ENCODE measurements around the gene CDK2.

GRCh38 chr12:55934773-55935172, 31.9 kb upstream of the CDK2 start:
- TF ChIP-seq CTCF (IDR thresholded peaks at IDR 0.05) (no peak), EZH2phosphoT487 (IDR thresholded peaks at IDR 0.05) (no peak), EZH2 (IDR thresholded peaks at IDR 0.05) (no peak)
